Spleen (tissue), 11 donors: ENCODE measurements around the gene WDR74. TPM values are rescaled to one million over a fixed set of nuclear protein-coding genes. Genes with fewer than 3 reads are reported as not detected.

Experiments
- DNase-seq: peaks from one replicate; pipeline ENCODE4 v3.0.0-alpha.2; 2020
- H3K27ac ChIP-seq, 8 donors: fragments of 200-600 bp; sonication (generic) in 7 of 8; 1 replicate in 4 of 8; 2 replicates in 4 of 8; pipeline versions ENCODE4 v1.5.0 to v1.8.0; 2016 to 2021; ENCODE audit warnings: inconsistent platforms in 4 of 8, mild to moderate bottlenecking in 4 of 8, moderate library complexity in 1 of 8
- H3K27me3 ChIP-seq, 7 donors: fragments of 200-600 bp; sonication (generic) in 6 of 7; replicated peaks in 1 of 7; 1 replicate in 4 of 7; 2 replicates in 3 of 7; pipeline versions ENCODE4 v1.5.0 to v1.8.0; 2016 to 2021; ENCODE audit warnings: inconsistent platforms in 3 of 7, mild to moderate bottlenecking in 1 of 7
- H3K36me3 ChIP-seq, 6 donors: fragments of 200-600 bp; sonication (generic) in 5 of 6; 1 replicate in 4 of 6; 2 replicates in 2 of 6; pipeline versions ENCODE4 v1.5.0 to v1.8.0; 2016 to 2021; ENCODE audit warnings: inconsistent platforms in 2 of 6
- H3K4me1 ChIP-seq, 6 donors: fragments of 200-600 bp; sonication (generic) in 5 of 6; 1 replicate in 3 of 6; 2 replicates in 3 of 6; pipeline versions ENCODE4 v1.5.0 to v1.8.0; 2016 to 2021; ENCODE audit warnings: inconsistent platforms in 3 of 6
- H3K4me3 ChIP-seq, 8 donors: fragments of 200-600 bp; sonication (generic) in 7 of 8; 1 replicate in 4 of 8; 2 replicates in 4 of 8; pipeline versions ENCODE4 v1.5.0 to v1.8.0; 2016 to 2021; ENCODE audit warnings: inconsistent platforms in 4 of 8, mild to moderate bottlenecking in 4 of 8, moderate library complexity in 2 of 8
- H3K9me3 ChIP-seq, 8 donors: fragments of 200-600 bp; sonication (generic) in 7 of 8; 1 replicate in 4 of 8; 2 replicates in 4 of 8; pipeline versions ENCODE4 v1.5.0 to v1.8.0; 2016 to 2021; ENCODE audit warnings: inconsistent platforms in 4 of 8
- POLR2A ChIP-seq, 3 donors: fragments of 450-650 bp; IDR thresholded peaks; one replicate each; pipeline ENCODE4 v1.5.1; 2017; ENCODE audit warnings: antibody characterized with exemption in 3 of 3, mild to moderate bottlenecking in 1 of 3
- POLR2AphosphoS5 ChIP-seq, 3 donors: sonication (generic); formaldehyde crosslinking; IDR thresholded peaks; one replicate each; pipeline ENCODE4 v1.5.1; 2017; ENCODE audit warnings: antibody characterized with exemption in 3 of 3
- WGBS, 5 donors: extraction: QIAGEN DNeasy Blood & Tissue Kit in 3 of 5; methylation state at CpG; one replicate each; pipeline versions ENCODE4 v1.1.5 to v1.1.7; 2013 to 2018; 5-methylcytosine and 5-hydroxymethylcytosine counted together
- intact Hi-C: fragments of 100-400 bp; cut with DNase I; formaldehyde crosslinking; loops from one replicate; pipeline ENCODE4 v1.15.0; 2023; ENCODE audit warnings: low total_unique reads
- polyA plus RNA-seq, 3 donors: library from polyadenylated mRNA; stranded (reverse); fragments of 200-250 nt; gene quantifications; one replicate each; pipeline ENCODE4 v1.2.1, GENCODE V29; 2013
- total RNA-seq, 7 donors: library from RNA; depleted of rRNA in 3 of 7; stranded (reverse); fragments of >200 nt in 3 of 7; fragmentation: NEBNext Ultra II Directional in 4 of 7; extraction: Animal tissue kit (Norgen Biotek cat#: 25700) in 4 of 7; gene quantifications; one replicate each; pipeline versions ENCODE4 v1.1.0 to v1.2.1, GENCODE V29; 2016 to 2021
- TF ChIP-seq, protein P1 (sequence below), 11 experiments: fragments of 200-600 bp in 7 of 11; fragments of 450-650 bp in 4 of 11; sonication (generic) in 4 of 11; IDR thresholded peaks in 8 of 11; conservative IDR thresholded peaks in 3 of 11; 1 replicate in 7 of 11; 2 replicates in 4 of 11; pipeline versions ENCODE4 v1.4.0 to v1.8.0; 2016 to 2021; ENCODE audit warnings: antibody characterized with exemption in 11 of 11, inconsistent platforms in 4 of 11, mild to moderate bottlenecking in 1 of 11
- donor health status: healthy with polysubstance abuse.
- donor health status: DM: no; HTN: no; CAD: no; lungs with moderate emphysema.
- donor health status: DM: no; HTN: no; CAD: no.
- donor health status: Bipolar disorder and iron deficiency.
- donor health status: healthy.
- donor health status: DM: no; HTN: no; CAD: no.
- donor health status: DM: yes; HTN: yes; CAD: no.

The WDR74 gene
- total and polyA plus RNA-seq, 10 donors = 29.0 to 66.2 (median 50.1) TPM

DNA sequence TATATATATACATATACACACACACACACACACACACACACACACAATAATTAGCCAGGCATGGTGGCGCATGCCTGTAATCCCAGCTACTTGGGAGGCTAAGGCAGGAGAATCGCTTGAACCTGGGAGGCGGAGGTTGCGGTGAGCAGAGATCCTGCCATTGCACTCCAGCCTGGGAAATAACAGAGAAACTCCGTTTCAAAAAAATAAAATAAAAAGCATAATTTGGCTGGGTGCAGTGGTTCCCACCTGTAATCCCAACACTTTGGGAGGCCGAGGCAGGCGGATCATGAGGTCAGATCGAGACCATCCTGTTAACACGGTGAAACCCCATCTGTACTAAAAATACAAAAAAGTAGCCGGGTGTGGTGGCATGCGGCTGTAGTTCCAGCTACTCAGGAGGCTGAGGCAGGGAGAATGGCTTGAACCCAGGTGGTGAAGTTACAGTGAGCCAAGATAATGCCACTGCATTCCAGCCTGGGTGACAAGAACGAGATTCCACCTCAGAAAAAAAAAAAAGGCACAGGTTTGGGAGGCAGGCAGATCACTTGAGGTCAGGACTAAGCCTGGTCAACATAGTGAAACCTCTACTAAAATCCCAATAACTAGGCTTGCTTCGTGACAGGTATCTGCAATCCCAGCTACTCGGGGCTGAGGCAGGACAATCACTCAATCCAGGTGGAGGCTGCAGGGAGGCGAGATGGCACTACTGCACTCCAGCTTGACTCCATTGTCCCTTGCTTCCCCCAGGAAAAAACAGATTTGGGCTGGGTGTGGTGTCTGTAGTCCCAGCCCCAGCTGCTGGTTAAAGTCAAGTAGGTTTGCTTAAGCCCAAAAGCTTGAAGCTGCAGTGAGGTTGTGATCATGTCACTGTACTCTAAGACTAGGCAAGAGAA, 11.8 kb upstream of the WDR74 start:
- Histone ChIP-seq H3K4me1 (peaks cover 17 to 50% (median 38%) of the 10 kb centered on the region in 6 donors), H3K27ac (peak overlapping the region in 4 of 8 donors; percentile 13 to 42 (median 23)), H3K9me3 (no peaks in the 10 kb centered on the region), H3K36me3 (peaks cover 0 to 39% (median 33%) of the 10 kb centered on the region in 6 donors), H3K27me3 (no peaks in the 10 kb centered on the region), H3K4me3 (no peak overlapping the region)
- WGBS, 5 donors = 62 to 74% (median 71%) methylated on average over 15 of the region's 15 CpGs
- TF ChIP-seq, protein P1, sequence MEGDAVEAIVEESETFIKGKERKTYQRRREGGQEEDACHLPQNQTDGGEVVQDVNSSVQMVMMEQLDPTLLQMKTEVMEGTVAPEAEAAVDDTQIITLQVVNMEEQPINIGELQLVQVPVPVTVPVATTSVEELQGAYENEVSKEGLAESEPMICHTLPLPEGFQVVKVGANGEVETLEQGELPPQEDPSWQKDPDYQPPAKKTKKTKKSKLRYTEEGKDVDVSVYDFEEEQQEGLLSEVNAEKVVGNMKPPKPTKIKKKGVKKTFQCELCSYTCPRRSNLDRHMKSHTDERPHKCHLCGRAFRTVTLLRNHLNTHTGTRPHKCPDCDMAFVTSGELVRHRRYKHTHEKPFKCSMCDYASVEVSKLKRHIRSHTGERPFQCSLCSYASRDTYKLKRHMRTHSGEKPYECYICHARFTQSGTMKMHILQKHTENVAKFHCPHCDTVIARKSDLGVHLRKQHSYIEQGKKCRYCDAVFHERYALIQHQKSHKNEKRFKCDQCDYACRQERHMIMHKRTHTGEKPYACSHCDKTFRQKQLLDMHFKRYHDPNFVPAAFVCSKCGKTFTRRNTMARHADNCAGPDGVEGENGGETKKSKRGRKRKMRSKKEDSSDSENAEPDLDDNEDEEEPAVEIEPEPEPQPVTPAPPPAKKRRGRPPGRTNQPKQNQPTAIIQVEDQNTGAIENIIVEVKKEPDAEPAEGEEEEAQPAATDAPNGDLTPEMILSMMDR (IDR thresholded peaks at IDR 0.05 in 8 of 11, conservative IDR thresholded peaks at IDR 0.05 in 3 of 11) = no peak
- TF ChIP-seq POLR2A (IDR thresholded peaks at IDR 0.05) = no peak
- peak in 1 of 3 donors; percentile 10 for TF ChIP-seq POLR2AphosphoS5 (IDR thresholded peaks at IDR 0.05)
- intact Hi-C loops = no loop called here
- peak; percentile 44 for DNase-seq

DNA sequence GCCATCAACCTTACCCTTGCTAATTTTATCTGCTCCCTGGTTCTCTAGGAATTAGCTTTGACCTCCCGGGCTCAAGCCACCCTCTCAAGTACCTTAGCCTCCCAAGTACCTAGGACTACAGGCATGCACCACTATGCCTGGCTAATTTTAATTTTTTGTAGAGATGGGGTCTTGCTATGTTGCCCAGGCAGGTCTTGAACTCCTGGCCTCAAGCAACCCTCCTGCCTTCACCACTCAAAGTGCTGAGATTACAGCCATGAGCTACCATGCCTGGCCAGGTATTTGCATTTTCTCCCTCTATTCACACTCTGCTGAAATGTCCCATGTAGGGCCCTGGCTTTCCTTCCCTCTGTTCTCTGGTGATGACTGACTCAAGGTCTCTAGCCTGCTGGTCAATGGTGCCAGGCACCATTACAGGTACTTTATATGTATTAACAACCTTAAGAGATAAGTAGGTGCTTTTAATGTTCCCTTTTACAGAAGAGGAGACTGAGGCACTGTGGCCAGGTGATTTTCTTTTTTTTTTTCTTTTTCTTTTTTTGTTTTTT, 8.5 kb upstream of the WDR74 start:
- H3K4me1 ChIP-seq = peaks cover 5 to 23% (median 17%) of the 10 kb centered on the region in 6 donors
- WGBS, 5 donors = 89 to 100% (median 93%) methylated on average over 1 of the region's 1 CpG
- intact Hi-C loops = no loop called here

DNA sequence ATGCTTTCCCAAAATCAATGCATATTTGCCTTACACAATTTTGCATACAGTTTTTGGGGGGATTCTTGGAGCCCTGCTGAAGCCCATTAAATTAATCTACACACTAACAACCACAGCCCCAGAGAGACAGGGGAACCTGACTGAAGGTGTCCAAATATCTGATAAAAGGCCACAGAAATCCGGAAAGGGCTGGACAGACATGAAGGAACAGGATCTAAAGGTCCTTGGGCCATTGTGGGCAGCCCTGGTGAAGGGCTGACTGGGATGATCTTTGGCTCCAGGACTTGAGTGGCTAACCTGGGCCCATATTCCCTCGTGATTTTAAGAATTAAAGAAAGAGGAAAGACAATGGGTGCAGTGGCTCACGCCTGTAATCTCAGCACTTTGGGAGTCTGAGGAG, 6.8 kb upstream of the WDR74 start:
- TF ChIP-seq POLR2A (IDR thresholded peaks at IDR 0.05) (no peak), POLR2AphosphoS5 (IDR thresholded peaks at IDR 0.05) (no peak)
- TF ChIP-seq, protein P1 (IDR thresholded peaks at IDR 0.05 in 8 of 11, conservative IDR thresholded peaks at IDR 0.05 in 3 of 11) = no peak
- DNase-seq = no peak
- H3K4me1 ChIP-seq = peaks cover 6 to 20% (median 14%) of the 10 kb centered on the region in 6 donors
- no peak overlapping the region for H3K4me3 ChIP-seq
- intact Hi-C loops = no loop called here
- 87 to 94% (median 87%) methylated on average over 3 of the region's 3 CpGs for WGBS, 5 donors
- peaks cover 0 to 2% (median 1%) of the 10 kb centered on the region in 6 donors for H3K36me3 ChIP-seq
- H3K27me3 ChIP-seq = no peaks in the 10 kb centered on the region
- H3K27ac ChIP-seq = no peak overlapping the region
- H3K9me3 ChIP-seq = no peaks in the 10 kb centered on the region

More for the DNA sequence above, 8.5 kb upstream of the WDR74 start:
- Histone ChIP-seq H3K27ac (no peak overlapping the region), H3K36me3 (peaks cover 0 to 19% (median 17%) of the 10 kb centered on the region in 6 donors), H3K4me3 (no peak overlapping the region), H3K27me3 (no peaks in the 10 kb centered on the region), H3K9me3 (no peaks in the 10 kb centered on the region)
- no peak for DNase-seq
- TF ChIP-seq POLR2AphosphoS5 (IDR thresholded peaks at IDR 0.05) = no peak
- TF ChIP-seq POLR2A (IDR thresholded peaks at IDR 0.05) = no peak
- TF ChIP-seq, protein P1 (IDR thresholded peaks at IDR 0.05 in 8 of 11, conservative IDR thresholded peaks at IDR 0.05 in 3 of 11) = no peak

DNA sequence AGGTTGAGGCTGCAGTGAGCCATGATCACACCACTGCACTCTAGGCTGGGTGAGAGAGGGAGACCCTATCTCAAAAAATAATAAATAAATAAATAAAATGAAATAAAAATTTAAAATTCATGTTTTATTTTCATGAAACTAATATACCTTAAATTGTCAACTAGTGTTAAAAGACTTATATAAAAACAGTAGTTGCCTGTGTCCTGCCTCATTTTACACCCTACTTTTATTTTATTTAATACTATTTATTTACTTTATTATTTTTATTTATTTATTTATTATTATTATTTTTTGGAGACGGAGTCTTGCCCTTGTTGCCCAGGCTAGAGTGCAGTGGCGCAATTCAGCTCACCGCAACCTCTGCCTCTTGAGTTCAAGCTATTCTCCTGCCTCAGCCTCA, 4.8 kb upstream of the WDR74 start:
- Histone ChIP-seq H3K4me1 (peaks cover 6 to 25% (median 19%) of the 10 kb centered on the region in 6 donors), H3K36me3 (no peaks in the 10 kb centered on the region), H3K27ac (no peak overlapping the region), H3K9me3 (no peaks in the 10 kb centered on the region), H3K4me3 (no peak overlapping the region), H3K27me3 (no peaks in the 10 kb centered on the region)
- intact Hi-C loops = no loop called here
- no peak for DNase-seq
- TF ChIP-seq POLR2AphosphoS5 (IDR thresholded peaks at IDR 0.05) (no peak), POLR2A (IDR thresholded peaks at IDR 0.05) (no peak)
- WGBS, 5 donors = 94 to 99% (median 97%) methylated on average over 3 of the region's 3 CpGs
